Nephron progenitor cell (in vitro differentiated cells): ENCODE data around the gene OR10P1.
A peak's percentile ranks its signal among the peaks of the same experiment; 100 is the strongest.

Source experiments
- DNase-seq: peaks from one replicate; pipeline ENCODE4 v3.0.0; 2021
- H3K27ac Mint-ChIP-seq: 2 replicates; pipeline ENCODE4 v1.8.0; 2021; ENCODE audit warnings: mild to moderate bottlenecking, moderate library complexity, mixed read lengths
- H3K27me3 Mint-ChIP-seq: 2 replicates; pipeline ENCODE4 v1.8.0; 2021; ENCODE audit warnings: mild to moderate bottlenecking, low read depth, mixed read lengths; ENCODE audit not compliant: poor library complexity
- H3K36me3 Mint-ChIP-seq: 2 replicates; pipeline ENCODE4 v1.8.0; 2021; ENCODE audit warnings: low read depth, mixed read lengths
- H3K4me1 Mint-ChIP-seq: 2 replicates; pipeline ENCODE4 v1.8.0; 2021; ENCODE audit warnings: mixed read lengths
- H3K4me3 Mint-ChIP-seq: 2 replicates; pipeline ENCODE4 v1.8.0; 2021; ENCODE audit warnings: mild to moderate bottlenecking, moderate library complexity, mixed read lengths
- H3K9me3 Mint-ChIP-seq: 2 replicates; pipeline ENCODE4 v1.8.0; 2021; ENCODE audit warnings: mild to moderate bottlenecking, moderate library complexity, mixed read lengths
- CTCF ChIP-seq: fragments of 200-600 bp; sonication (generic); IDR thresholded peaks from 2 replicates; pipeline ENCODE4 v1.5.0; 2021; ENCODE audit warnings: antibody characterized with exemption

Gene OR10P1

GRCh38 chr12:55682087-55682796 lies 45.5 kb downstream of the OR10P1 start:
- TF ChIP-seq CTCF = no peak
- peaks cover 10% of the 10 kb centered on the region for H3K27me3 Mint-ChIP-seq
- H3K4me1 Mint-ChIP-seq = peaks cover 34% of the 10 kb centered on the region
- H3K9me3 Mint-ChIP-seq = no peaks in the 10 kb centered on the region
- peak overlapping the region; percentile 84 for H3K4me3 Mint-ChIP-seq
- H3K36me3 Mint-ChIP-seq = no peaks in the 10 kb centered on the region
- no peak for DNase-seq
- H3K27ac Mint-ChIP-seq = no peak overlapping the region

- no peak for TF ChIP-seq CTCF
- peaks cover 34% of the 10 kb centered on the region for H3K4me1 Mint-ChIP-seq
Observed at GRCh38 chr12:55683676-55684075, 47.0 kb downstream of the OR10P1 start.

GRCh38 chr12:55684761-55685370 lies 48.2 kb downstream of the OR10P1 start:
- TF ChIP-seq CTCF = no peak

More at GRCh38 chr12:55683676-55684075, 47.0 kb downstream of the OR10P1 start:
- H3K9me3 Mint-ChIP-seq = no peaks in the 10 kb centered on the region
- H3K27me3 Mint-ChIP-seq = peaks cover 6% of the 10 kb centered on the region
- no peak overlapping the region for H3K27ac Mint-ChIP-seq
- H3K36me3 Mint-ChIP-seq = no peaks in the 10 kb centered on the region
- no peak for DNase-seq
- H3K4me3 Mint-ChIP-seq = no peak overlapping the region

GRCh38 chr12:55685671-55686070 lies 49.0 kb downstream of the OR10P1 start:
- Mint-ChIP-seq H3K4me3 (no peak overlapping the region), H3K27ac (no peak overlapping the region), H3K36me3 (no peaks in the 10 kb centered on the region), H3K27me3 (peaks cover 3% of the 10 kb centered on the region), H3K4me1 (peaks cover 33% of the 10 kb centered on the region), H3K9me3 (no peaks in the 10 kb centered on the region)
- no peak for DNase-seq
- no peak for TF ChIP-seq CTCF

More at GRCh38 chr12:55684761-55685370, 48.2 kb downstream of the OR10P1 start:
- DNase-seq = no peak
- H3K36me3 Mint-ChIP-seq = no peaks in the 10 kb centered on the region
- no peaks in the 10 kb centered on the region for H3K9me3 Mint-ChIP-seq
- H3K4me1 Mint-ChIP-seq = peaks cover 34% of the 10 kb centered on the region
- H3K4me3 Mint-ChIP-seq = no peak overlapping the region
- peaks cover 3% of the 10 kb centered on the region for H3K27me3 Mint-ChIP-seq
- H3K27ac Mint-ChIP-seq = no peak overlapping the region

- H3K36me3 Mint-ChIP-seq = no peaks in the 10 kb centered on the region
- no peak overlapping the region for H3K4me3 Mint-ChIP-seq
- H3K4me1 Mint-ChIP-seq = peaks cover 25% of the 10 kb centered on the region
- H3K27me3 Mint-ChIP-seq = peaks cover 3% of the 10 kb centered on the region
- no peak for TF ChIP-seq CTCF
- H3K27ac Mint-ChIP-seq = peak overlapping the region; percentile 87
- H3K9me3 Mint-ChIP-seq = no peaks in the 10 kb centered on the region
- DNase-seq = no peak
Observed at GRCh38 chr12:55686366-55687010, 49.8 kb downstream of the OR10P1 start.
